ENCODE data around the gene DIAPH3.

The DIAPH3 gene

GRCh38 chr13:59659981-59660380 is 503.7 kb downstream of the DIAPH3 start:
- no peak for DNase-seq

GRCh38 chr13:59658738-59659330 is 504.9 kb downstream of the DIAPH3 start:
- DNase-seq, result no peak

GRCh38 chr13:59658027-59658737 is 505.5 kb downstream of the DIAPH3 start:
- DNase-seq, result no peak

- DNase-seq, result no peak
These were observed 509.8 kb downstream of the DIAPH3 start for GRCh38 chr13:59653916-59654315.

GRCh38 chr13:59651479-59651878 is 512.2 kb downstream of the DIAPH3 start:
- no peak for DNase-seq

GRCh38 chr13:59643906-59644626 is 519.7 kb downstream of the DIAPH3 start:
- no peak for DNase-seq

- DNase-seq, result no peak
These were observed 520.3 kb downstream of the DIAPH3 start for GRCh38 chr13:59643364-59643841.

- no peak for DNase-seq
These were observed 521.9 kb downstream of the DIAPH3 start for GRCh38 chr13:59641817-59642216.

GRCh38 chr13:59641261-59641660 is 522.5 kb downstream of the DIAPH3 start:
- DNase-seq, result no peak

- no peak for DNase-seq
These were observed 525.3 kb downstream of the DIAPH3 start for GRCh38 chr13:59638404-59638803.

GRCh38 chr13:59635589-59635988 is 528.1 kb downstream of the DIAPH3 start:
- DNase-seq, result no peak

- DNase-seq, result no peak
These were observed 530.4 kb downstream of the DIAPH3 start for GRCh38 chr13:59633290-59633689.

- no peak for DNase-seq
These were observed 532.5 kb downstream of the DIAPH3 start for GRCh38 chr13:59631271-59631670.

- DNase-seq, result no peak
These were observed 538.6 kb downstream of the DIAPH3 start for GRCh38 chr13:59625111-59625510.

GRCh38 chr13:59623206-59623915 is 540.4 kb downstream of the DIAPH3 start:
- DNase-seq, result no peak

- DNase-seq, result no peak
These were observed 542.0 kb downstream of the DIAPH3 start for GRCh38 chr13:59621773-59622172.

Data from NCI-H187 (cell line).